GM19193 (cell line): ENCODE data around the gene DMTF1.

Experiments used
- POLR2A ChIP-seq: IDR thresholded peaks from 4 replicates; pipeline ENCODE4 v1.6.1; 2011; ENCODE audit not compliant: insufficient read depth, insufficient read length; ENCODE audit errors: extremely low read depth

DMTF1 gene

GRCh38 chr7:87152112-87152896, at the start of gene DMTF1:
TSS of gene DMTF1 (plus strand) at chr7:87152453. CDS start at chr7:87164942, 12,489 bp downstream.
- TF ChIP-seq POLR2A = peak; percentile 96

GRCh38 chr7:87105401-87105800, 46.9 kb upstream of the DMTF1 start:
- TF ChIP-seq POLR2A = no peak

GRCh38 chr7:87106974-87107612, 45.2 kb upstream of the DMTF1 start:
- TF ChIP-seq POLR2A = no peak

GRCh38 chr7:87107949-87108776, 44.1 kb upstream of the DMTF1 start:
- no peak for TF ChIP-seq POLR2A

- TF ChIP-seq POLR2A = no peak
These were observed 41.5 kb upstream of the DMTF1 start for GRCh38 chr7:87110778-87111177.

GRCh38 chr7:87111877-87112276, 40.4 kb upstream of the DMTF1 start:
- no peak for TF ChIP-seq POLR2A

- no peak for TF ChIP-seq POLR2A
These were observed 39.2 kb upstream of the DMTF1 start for GRCh38 chr7:87113077-87113476.

- TF ChIP-seq POLR2A = no peak
These were observed 35.9 kb upstream of the DMTF1 start for GRCh38 chr7:87116315-87116714.

- TF ChIP-seq POLR2A = no peak
These were observed 32.7 kb upstream of the DMTF1 start for GRCh38 chr7:87119581-87119980.

- TF ChIP-seq POLR2A = no peak
These were observed 29.1 kb upstream of the DMTF1 start for GRCh38 chr7:87123105-87123504.

- no peak for TF ChIP-seq POLR2A
These were observed 25.2 kb upstream of the DMTF1 start for GRCh38 chr7:87127019-87127418.

- no peak for TF ChIP-seq POLR2A
These were observed 23.4 kb upstream of the DMTF1 start for GRCh38 chr7:87128861-87129267.

- no peak for TF ChIP-seq POLR2A
These were observed 22.9 kb upstream of the DMTF1 start for GRCh38 chr7:87129332-87129731.

- TF ChIP-seq POLR2A = no peak
These were observed 22.4 kb upstream of the DMTF1 start for GRCh38 chr7:87129848-87130247.

- no peak for TF ChIP-seq POLR2A
These were observed 20.5 kb upstream of the DMTF1 start for GRCh38 chr7:87131771-87132170.
